Lower lobe of right lung (tissue), 2 donors: ENCODE results near the gene UBXN7. TPM values are rescaled to one million over a fixed set of nuclear protein-coding genes. Genes with fewer than 3 reads are reported as not detected.
A peak's percentile ranks its signal among the peaks of the same experiment; 100 is the strongest.
"Not testable (repeated sequence)": the region's sequence is repeated elsewhere in the genome, so short reads cannot be mapped to it uniquely, and the experiment has no call there.

ENCODE experiments used
- ATAC-seq, 2 donors: fragments of 200-7000 bp; cut with Tn5 transposase; one replicate each; pipeline ENCODE4 v1.9.1; 2020 to 2022; ENCODE audit warnings: mild to moderate bottlenecking in 2 of 2, moderate library complexity in 2 of 2
- DNase-seq: peaks from one replicate; pipeline ENCODE4 v3.0.0-alpha.2; 2020
- H3K27ac ChIP-seq: fragments of 200-600 bp; one replicate; pipeline ENCODE4 v1.8.0; 2022
- H3K27me3 ChIP-seq: fragments of 200-600 bp; one replicate; pipeline ENCODE4 v1.8.0; 2022; ENCODE audit warnings: low read depth
- H3K36me3 ChIP-seq: fragments of 200-600 bp; one replicate; pipeline ENCODE4 v1.8.0; 2022; ENCODE audit warnings: mild to moderate bottlenecking
- H3K4me1 ChIP-seq: fragments of 200-600 bp; one replicate; pipeline ENCODE4 v1.8.0; 2022
- H3K4me3 ChIP-seq: fragments of 200-600 bp; one replicate; pipeline ENCODE4 v1.8.0; 2022; ENCODE audit warnings: mild to moderate bottlenecking
- H3K9me3 ChIP-seq: fragments of 200-600 bp; one replicate; pipeline ENCODE4 v1.8.0; 2022
- CTCF ChIP-seq: fragments of 200-600 bp; IDR thresholded peaks from one replicate; pipeline ENCODE4 v1.8.0; 2022; ENCODE audit warnings: antibody characterized with exemption, mild to moderate bottlenecking
- intact Hi-C: fragments of 100-400 bp; cut with DNase I; formaldehyde crosslinking; loops from one replicate; pipeline ENCODE4 v1.11.0; 2022
- long read RNA-seq: library from polyadenylated mRNA; unstranded; transcript quantifications from one replicate; pipeline ENCODE4 v2.0.0, GENCODE V29; 2021
- total RNA-seq: library from RNA; stranded (reverse); fragmentation: NEBNext Ultra II Directional; extraction: Animal tissue kit (Norgen Biotek cat#: 25700); gene quantifications from one replicate; pipeline ENCODE4 v1.2.1, GENCODE V29; 2021
- donor health status: DM: no; HTN: yes; CAD: no; lungs with severe emphysema.

The UBXN7 gene
- total RNA-seq, result 56.2 TPM
- long read RNA-seq, full-length matches to known transcripts, result 8 of 21 reads
- long read RNA-seq, partial matches to known transcripts, result 5 of 21 reads
- long read RNA-seq, other reads (novel, unspliced or antisense), result 8 of 21 reads

GRCh38 chr3:196432137-196432879, at the start of gene UBXN7:
UBXN7 (minus strand) TSS chr3:196432427; CDS start chr3:196432399, 28 bp downstream.
- ATAC-seq, result peak; percentile 98 to 99
- intact Hi-C loops, result no loop called here
- peak; percentile 94 for DNase-seq
- TF ChIP-seq CTCF, result no peak
- Histone ChIP-seq H3K4me1 (peaks cover 15% of the 10 kb centered on the region), H3K4me3 (peak within 1 kb of the TSS; percentile 98), H3K36me3 (peaks cover 7% of the 10 kb centered on the region), H3K27ac (peak within 1 kb of the TSS; percentile 91), H3K27me3 (no peaks in the 10 kb centered on the region), H3K9me3 (no peaks in the 10 kb centered on the region)

DNA sequence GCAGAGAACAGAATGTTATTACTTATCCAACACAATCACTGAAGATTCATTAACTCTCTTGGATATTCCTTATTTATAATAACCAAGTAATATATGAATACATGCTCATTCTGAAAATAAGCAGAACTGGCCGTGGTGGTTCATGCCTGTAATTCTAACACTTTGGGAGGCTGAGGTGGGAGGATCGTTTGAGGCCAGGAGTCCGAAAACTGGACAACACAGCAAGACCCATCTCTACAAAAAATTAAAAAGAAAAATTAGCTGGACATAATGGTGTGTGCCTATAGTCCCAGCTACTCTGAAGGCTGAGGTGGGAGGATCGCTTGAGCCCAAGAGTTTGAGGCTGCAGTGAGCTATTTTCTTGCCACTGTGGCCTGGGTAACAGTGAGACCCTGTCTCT, 45.5 kb upstream of the UBXN7 start:
- Histone ChIP-seq H3K36me3 (peaks cover 94% of the 10 kb centered on the region), H3K27me3 (no peaks in the 10 kb centered on the region), H3K27ac (no peak overlapping the region), H3K9me3 (no peaks in the 10 kb centered on the region), H3K4me1 (no peaks in the 10 kb centered on the region), H3K4me3 (no peak overlapping the region)
- DNase-seq, result no peak
- no peak for ATAC-seq
- intact Hi-C loops, result no loop called here
- no peak for TF ChIP-seq CTCF

GRCh38 chr3:196472286-196472685, 40.1 kb upstream of the UBXN7 start:
- Histone ChIP-seq H3K4me1 (no peaks in the 10 kb centered on the region), H3K9me3 (no peaks in the 10 kb centered on the region), H3K36me3 (peaks cover 64% of the 10 kb centered on the region), H3K27me3 (no peaks in the 10 kb centered on the region), H3K4me3 (no peak overlapping the region), H3K27ac (no peak overlapping the region)
- no peak for ATAC-seq
- intact Hi-C loops, result no loop called here
- no peak for DNase-seq
- no peak for TF ChIP-seq CTCF

- DNase-seq (no peak), ATAC-seq (no peak)
- Histone ChIP-seq H3K9me3 (no peaks in the 10 kb centered on the region), H3K36me3 (peaks cover 59% of the 10 kb centered on the region), H3K4me3 (no peak overlapping the region), H3K27ac (no peak overlapping the region), H3K27me3 (no peaks in the 10 kb centered on the region), H3K4me1 (no peaks in the 10 kb centered on the region)
- no peak for TF ChIP-seq CTCF
- intact Hi-C loops, result no loop called here
Measured at GRCh38 chr3:196471551-196471950, 39.3 kb upstream of the UBXN7 start.

DNA sequence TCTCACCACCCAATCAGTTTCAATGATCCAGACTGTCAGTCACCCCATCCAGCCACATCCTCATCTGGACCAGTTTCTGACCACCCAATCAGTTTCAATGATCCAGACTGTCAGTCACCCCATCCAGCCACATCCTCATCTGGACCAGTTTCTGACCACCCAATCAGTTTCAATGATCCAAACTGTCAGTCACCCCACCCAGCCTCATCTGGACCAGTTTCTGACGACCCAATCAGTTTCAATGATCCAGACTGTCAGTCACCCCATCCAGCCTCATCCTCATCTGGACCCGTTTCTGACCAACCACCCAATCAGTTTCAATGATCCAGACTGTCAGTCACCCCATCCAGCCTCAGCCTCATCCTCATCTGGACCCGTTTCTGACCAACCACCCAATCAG, 38.0 kb upstream of the UBXN7 start:
- H3K9me3 ChIP-seq, H3K4me1 ChIP-seq, DNase-seq, H3K27me3 ChIP-seq, intact Hi-C loops, H3K4me3 ChIP-seq, H3K27ac ChIP-seq, ATAC-seq: not testable (repeated sequence)
- peaks cover 49% of the 10 kb centered on the region for H3K36me3 ChIP-seq

DNA sequence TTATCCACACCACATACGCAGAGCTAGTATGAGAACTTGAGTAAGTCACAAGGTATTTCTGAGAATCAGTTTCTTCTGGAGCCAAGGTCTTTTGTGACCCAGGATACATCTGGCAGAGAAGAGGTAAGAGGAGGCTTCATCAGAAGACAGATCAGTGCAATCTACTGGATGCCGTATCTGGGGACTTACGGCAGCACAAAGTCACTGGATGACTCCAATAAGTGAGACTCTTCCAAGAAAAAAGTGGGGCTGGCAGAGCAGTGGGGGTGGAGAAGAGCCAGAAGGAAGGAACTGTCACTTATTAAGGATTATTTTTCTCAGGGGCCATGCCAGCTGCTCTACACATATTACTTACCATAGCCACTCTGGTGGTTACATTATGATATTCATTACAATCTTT, 31.6 kb upstream of the UBXN7 start:
- H3K27ac ChIP-seq, result no peak overlapping the region
- H3K4me3 ChIP-seq, result no peak overlapping the region
- ATAC-seq, result no peak
- H3K9me3 ChIP-seq, result no peaks in the 10 kb centered on the region
- DNase-seq, result no peak
- no peak for TF ChIP-seq CTCF
- H3K36me3 ChIP-seq, result peaks cover 8% of the 10 kb centered on the region
- H3K27me3 ChIP-seq, result no peaks in the 10 kb centered on the region
- intact Hi-C loops, result no loop called here
- H3K4me1 ChIP-seq, result no peaks in the 10 kb centered on the region
